Gastrocnemius medialis (tissue), 4 donors: ENCODE measurements around the gene BEAN1. TPM values are rescaled to one million over a fixed set of nuclear protein-coding genes. Genes with fewer than 3 reads are reported as not detected.

Source experiments
- ATAC-seq, 2 donors: fragments of 150-250 bp; one replicate each; pipeline ENCODE4 v1.9.1; 2016
- DNase-seq, 2 donors: peaks; one replicate each; pipeline ENCODE4 v3.0.0-alpha.2; 2019
- H3K27ac ChIP-seq, 4 donors: fragments of 200-600 bp; sonication (generic); 1 replicate in 1 of 4; 2 replicates in 3 of 4; pipeline ENCODE4 v1.5.1; 2016 to 2018; ENCODE audit warnings: mild to moderate bottlenecking in 2 of 4, moderate library complexity in 1 of 4
- H3K27me3 ChIP-seq, 3 donors: fragments of 200-600 bp; sonication (generic) in 2 of 3; 1 replicate in 1 of 3; 2 replicates in 2 of 3; pipeline versions ENCODE4 v1.5.1 to v1.6.0; 2016 to 2019; ENCODE audit warnings: mild to moderate bottlenecking in 1 of 3, moderate library complexity in 1 of 3
- H3K36me3 ChIP-seq, 2 donors: fragments of 200-600 bp; sonication (generic) in 1 of 2; one replicate each; pipeline ENCODE4 v1.5.1; 2017 to 2018
- H3K4me1 ChIP-seq, 2 donors: fragments of 200-600 bp; sonication (generic) in 1 of 2; one replicate each; pipeline ENCODE4 v1.5.1; 2016 to 2017; ENCODE audit warnings: mild to moderate bottlenecking in 2 of 2
- H3K4me3 ChIP-seq, 4 donors: fragments of 200-600 bp; sonication (generic) in 3 of 4; 1 replicate in 1 of 4; 2 replicates in 3 of 4; pipeline ENCODE4 v1.5.1; 2016 to 2019; ENCODE audit warnings: mild to moderate bottlenecking in 2 of 4
- H3K9me3 ChIP-seq, 3 donors: fragments of 200-600 bp; sonication (generic) in 2 of 3; 1 replicate in 1 of 3; 2 replicates in 2 of 3; pipeline ENCODE4 v1.5.1; 2016 to 2019
- POLR2A ChIP-seq, 2 donors: fragments of 450-650 bp; IDR thresholded peaks; one replicate each; pipeline ENCODE4 v1.6.1; 2017; ENCODE audit warnings: antibody characterized with exemption in 2 of 2, mild to moderate bottlenecking in 2 of 2, moderate library complexity in 2 of 2
- in situ Hi-C, 4 donors: fragments of 200-750 bp; cut with MboI; loops; one replicate each; pipeline versions ENCODE4 v1.15.0 to v1.8.0; 2017; ENCODE audit warnings: low sequenced_read_pairs in 4 of 4
- intact Hi-C: fragments of 100-400 bp; cut with DNase I; formaldehyde crosslinking; loops from one replicate; pipeline ENCODE4 v1.15.1; 2023; ENCODE audit warnings: low total_unique reads
- total RNA-seq, 4 donors: library from RNA; depleted of rRNA; stranded (reverse); fragments of >200 nt; gene quantifications; one replicate each; pipeline versions ENCODE4 v1.1.0 to v1.2.3, GENCODE V29; 2016
- TF ChIP-seq, protein P1 (sequence below), 5 experiments: fragments of 450-650 bp in 3 of 5; fragments of 200-600 bp in 2 of 5; sonication (generic) in 2 of 5; IDR thresholded peaks in 4 of 5; conservative IDR thresholded peaks in 1 of 5; 1 replicate in 4 of 5; 2 replicates in 1 of 5; pipeline ENCODE4 v1.5.1; 2016 to 2019; ENCODE audit warnings: antibody characterized with exemption in 5 of 5, mild to moderate bottlenecking in 3 of 5, moderate library complexity in 3 of 5

BEAN1 gene
- total RNA-seq, 4 donors from 2014 or later = not detected

- no peaks in the 10 kb centered on the region for H3K9me3 ChIP-seq
- in situ Hi-C loops (no loop called here), intact Hi-C loops (no loop called here)
- H3K27ac ChIP-seq = no peak overlapping the region
- H3K27me3 ChIP-seq = peaks cover 8 to 24% (median 11%) of the 10 kb centered on the region in 3 donors
- no peaks in the 10 kb centered on the region for H3K4me1 ChIP-seq
- ATAC-seq (no peak), DNase-seq (no peak)
- no peak for TF ChIP-seq POLR2A (IDR thresholded peaks at IDR 0.05)
- TF ChIP-seq, protein P1, sequence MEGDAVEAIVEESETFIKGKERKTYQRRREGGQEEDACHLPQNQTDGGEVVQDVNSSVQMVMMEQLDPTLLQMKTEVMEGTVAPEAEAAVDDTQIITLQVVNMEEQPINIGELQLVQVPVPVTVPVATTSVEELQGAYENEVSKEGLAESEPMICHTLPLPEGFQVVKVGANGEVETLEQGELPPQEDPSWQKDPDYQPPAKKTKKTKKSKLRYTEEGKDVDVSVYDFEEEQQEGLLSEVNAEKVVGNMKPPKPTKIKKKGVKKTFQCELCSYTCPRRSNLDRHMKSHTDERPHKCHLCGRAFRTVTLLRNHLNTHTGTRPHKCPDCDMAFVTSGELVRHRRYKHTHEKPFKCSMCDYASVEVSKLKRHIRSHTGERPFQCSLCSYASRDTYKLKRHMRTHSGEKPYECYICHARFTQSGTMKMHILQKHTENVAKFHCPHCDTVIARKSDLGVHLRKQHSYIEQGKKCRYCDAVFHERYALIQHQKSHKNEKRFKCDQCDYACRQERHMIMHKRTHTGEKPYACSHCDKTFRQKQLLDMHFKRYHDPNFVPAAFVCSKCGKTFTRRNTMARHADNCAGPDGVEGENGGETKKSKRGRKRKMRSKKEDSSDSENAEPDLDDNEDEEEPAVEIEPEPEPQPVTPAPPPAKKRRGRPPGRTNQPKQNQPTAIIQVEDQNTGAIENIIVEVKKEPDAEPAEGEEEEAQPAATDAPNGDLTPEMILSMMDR (IDR thresholded peaks at IDR 0.05 in 4 of 5, conservative IDR thresholded peaks at IDR 0.05 in 1 of 5) = no peak
- H3K4me3 ChIP-seq = no peak overlapping the region
- H3K36me3 ChIP-seq = no peaks in the 10 kb centered on the region
Observed at GRCh38 chr16:66454751-66455150, 27.7 kb downstream of the BEAN1 start.

GRCh38 chr16:66455970-66456369 is 28.9 kb downstream of the BEAN1 start:
- H3K4me1 ChIP-seq = no peaks in the 10 kb centered on the region
- ATAC-seq (no peak), DNase-seq (no peak)
- H3K36me3 ChIP-seq = no peaks in the 10 kb centered on the region
- in situ Hi-C loops (no loop called here), intact Hi-C loops (no loop called here)
- no peak for TF ChIP-seq POLR2A (IDR thresholded peaks at IDR 0.05)
- H3K27me3 ChIP-seq = peaks cover 14 to 36% (median 21%) of the 10 kb centered on the region in 3 donors
- no peak overlapping the region for H3K4me3 ChIP-seq
- H3K27ac ChIP-seq = no peak overlapping the region
- H3K9me3 ChIP-seq = no peaks in the 10 kb centered on the region

- Histone ChIP-seq H3K27me3 (peaks cover 18 to 42% (median 26%) of the 10 kb centered on the region in 3 donors), H3K27ac (no peak overlapping the region), H3K4me1 (no peaks in the 10 kb centered on the region), H3K4me3 (no peak overlapping the region), H3K9me3 (no peaks in the 10 kb centered on the region), H3K36me3 (no peaks in the 10 kb centered on the region)
- TF ChIP-seq, protein P1 (IDR thresholded peaks at IDR 0.05 in 4 of 5, conservative IDR thresholded peaks at IDR 0.05 in 1 of 5) = no peak
- TF ChIP-seq POLR2A (IDR thresholded peaks at IDR 0.05) = no peak
- intact Hi-C loops (no loop called here), in situ Hi-C loops (no loop called here)
- ATAC-seq (no peak), DNase-seq (no peak)
Observed at GRCh38 chr16:66457888-66458287, 30.8 kb downstream of the BEAN1 start.

GRCh38 chr16:66458292-66458691 is 31.2 kb downstream of the BEAN1 start:
- peaks cover 18 to 42% (median 26%) of the 10 kb centered on the region in 3 donors for H3K27me3 ChIP-seq
- no peaks in the 10 kb centered on the region for H3K9me3 ChIP-seq
- DNase-seq (no peak), ATAC-seq (no peak)
- intact Hi-C loops = no loop called here
- no peaks in the 10 kb centered on the region for H3K36me3 ChIP-seq
- TF ChIP-seq, protein P1 (IDR thresholded peaks at IDR 0.05 in 4 of 5, conservative IDR thresholded peaks at IDR 0.05 in 1 of 5) = no peak
- no peak for TF ChIP-seq POLR2A (IDR thresholded peaks at IDR 0.05)
- H3K27ac ChIP-seq = no peak overlapping the region
- no peak overlapping the region for H3K4me3 ChIP-seq
- in situ Hi-C loops = no loop called here
- no peaks in the 10 kb centered on the region for H3K4me1 ChIP-seq

GRCh38 chr16:66458853-66459252 is 31.8 kb downstream of the BEAN1 start:
- intact Hi-C loops (no loop called here), in situ Hi-C loops (no loop called here)
- peaks cover 18 to 42% (median 26%) of the 10 kb centered on the region in 3 donors for H3K27me3 ChIP-seq
- H3K27ac ChIP-seq = no peak overlapping the region
- H3K9me3 ChIP-seq = no peaks in the 10 kb centered on the region
- no peak for ATAC-seq
- TF ChIP-seq, protein P1 (IDR thresholded peaks at IDR 0.05 in 4 of 5, conservative IDR thresholded peaks at IDR 0.05 in 1 of 5) = no peak
- TF ChIP-seq POLR2A (IDR thresholded peaks at IDR 0.05) = no peak
- H3K36me3 ChIP-seq = no peaks in the 10 kb centered on the region
- no peaks in the 10 kb centered on the region for H3K4me1 ChIP-seq
- no peak overlapping the region for H3K4me3 ChIP-seq
- DNase-seq = no peak
